ENCODE measurements around the gene HPCAL1. TPM values are rescaled to one million over a fixed set of nuclear protein-coding genes. Genes with fewer than 3 reads are reported as not detected.
A peak's percentile ranks its signal among the peaks of the same experiment; 100 is the strongest.

HPCAL1 gene
- total RNA-seq, 1 donor from 2014 or later, result 160 TPM

DNA sequence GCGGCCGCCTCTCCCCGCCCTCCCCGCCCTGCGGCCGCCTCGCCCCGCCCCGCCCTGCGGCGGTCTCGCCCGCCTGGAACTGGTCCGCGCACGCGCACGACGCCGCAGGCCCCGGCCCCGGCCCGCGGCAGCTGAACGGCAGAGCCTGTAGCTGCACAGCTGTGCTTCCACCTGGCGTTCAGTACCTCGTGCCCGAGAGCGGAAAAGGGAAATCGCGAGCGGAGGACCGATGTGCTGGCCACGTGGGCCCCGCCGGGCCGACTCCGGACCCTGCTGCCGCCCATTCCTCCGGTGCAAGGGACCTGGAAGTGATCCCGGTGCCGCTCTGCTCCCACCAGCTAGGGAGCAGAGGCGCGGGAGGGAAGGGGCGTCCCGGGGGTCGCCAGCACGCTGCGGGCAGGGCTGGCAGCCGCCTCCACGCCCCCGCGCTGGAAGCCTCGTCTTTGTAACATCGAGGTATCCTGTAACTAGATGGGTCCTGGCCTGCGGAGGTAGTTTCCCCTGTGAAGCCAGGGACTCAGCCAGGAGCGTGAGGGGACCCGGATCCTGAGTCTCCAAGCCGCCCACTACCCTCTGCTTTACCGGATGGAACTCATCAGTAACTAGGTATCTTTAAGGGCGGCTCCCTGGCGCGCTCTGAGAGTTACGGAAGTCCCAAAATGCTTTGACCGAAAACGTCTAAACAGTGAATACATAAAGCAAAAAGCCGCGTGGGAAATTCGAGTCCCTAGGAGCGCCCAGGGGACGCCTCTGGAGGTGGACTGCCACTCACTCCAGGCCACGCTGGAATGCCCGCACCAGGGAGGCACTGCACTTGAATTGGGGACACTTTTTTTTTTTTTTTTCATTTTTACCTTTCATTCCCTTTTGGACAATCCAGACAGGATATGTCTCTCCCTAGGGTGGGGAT, 146.1 kb downstream of the HPCAL1 start:
- ATAC-seq, result peak; percentile 0
- H3K4me3 ChIP-seq, result peak overlapping the region; percentile 69
- peak; percentile 96 for DNase-seq
- intact Hi-C loops (cut with DNase I), result no loop called here
- H3K27me3 ChIP-seq, result no peaks in the 10 kb centered on the region
- peak overlapping the region; percentile 88 for H3K27ac ChIP-seq
- H3K9me3 ChIP-seq, result no peaks in the 10 kb centered on the region
- peak; percentile 24 for TF ChIP-seq CTCF (IDR thresholded peaks at IDR 0.05)
- H3K36me3 ChIP-seq, result peaks cover 12% of the 10 kb centered on the region
- peaks cover 38% of the 10 kb centered on the region for H3K4me1 ChIP-seq

DNA sequence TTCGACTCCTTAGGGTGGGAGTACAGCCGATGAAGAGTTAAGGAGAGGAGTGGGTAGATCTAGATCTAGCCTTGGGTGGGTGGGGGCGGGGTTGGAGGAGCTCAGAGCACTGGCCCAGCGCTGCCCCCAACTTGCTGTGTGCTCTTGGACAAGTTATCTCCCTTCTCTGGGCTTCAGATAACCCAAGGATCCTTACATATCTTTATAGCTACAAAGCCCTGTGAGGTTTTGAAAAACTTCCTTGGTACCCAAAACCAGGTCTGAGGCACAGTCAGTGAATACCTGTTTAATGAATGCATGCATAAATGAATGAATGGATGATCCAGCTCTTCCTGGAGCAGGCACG, 146.8 kb downstream of the HPCAL1 start:
- no peak for TF ChIP-seq CTCF (IDR thresholded peaks at IDR 0.05)
- no peak for ATAC-seq
- Histone ChIP-seq H3K36me3 (peaks cover 6% of the 10 kb centered on the region), H3K4me1 (peaks cover 38% of the 10 kb centered on the region), H3K4me3 (peak overlapping the region; percentile 69), H3K27ac (peak overlapping the region; percentile 68), H3K9me3 (no peaks in the 10 kb centered on the region), H3K27me3 (no peaks in the 10 kb centered on the region)
- intact Hi-C loops (cut with DNase I), result no loop called here
- no peak for DNase-seq

GRCh38 chr2:10449838-10450691, 147.4 kb downstream of the HPCAL1 start:
- intact Hi-C loops (cut with DNase I), result no loop called here
- Histone ChIP-seq H3K4me1 (peaks cover 38% of the 10 kb centered on the region), H3K4me3 (peak overlapping the region; percentile 69), H3K9me3 (no peaks in the 10 kb centered on the region), H3K27ac (peak overlapping the region; percentile 68), H3K36me3 (peaks cover under 1% of the 10 kb centered on the region), H3K27me3 (no peaks in the 10 kb centered on the region)
- DNase-seq, result peak; percentile 77
- peak; percentile 2 for ATAC-seq
- TF ChIP-seq CTCF (IDR thresholded peaks at IDR 0.05), result no peak

DNA sequence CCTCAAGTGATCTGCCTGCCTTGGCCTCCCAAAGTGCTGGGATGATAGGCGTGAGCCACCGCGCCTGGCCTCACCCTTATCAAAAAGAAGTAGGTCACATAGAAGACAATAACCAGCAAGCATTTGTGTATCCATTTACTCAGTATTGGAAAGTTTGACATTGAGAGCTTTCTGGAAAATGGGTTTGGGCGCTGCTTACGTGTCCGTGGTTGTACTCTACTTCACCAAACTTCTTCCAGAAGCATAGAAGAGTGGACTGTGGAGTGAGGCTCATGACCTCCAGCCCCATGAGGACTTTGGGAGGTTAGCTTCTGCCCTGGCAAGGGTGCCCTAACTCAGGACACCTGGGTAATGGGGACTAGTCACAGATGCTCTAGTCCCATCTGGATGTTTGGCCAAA, 149.1 kb downstream of the HPCAL1 start:
- TF ChIP-seq CTCF (IDR thresholded peaks at IDR 0.05), result no peak
- no peak for ATAC-seq

DNA sequence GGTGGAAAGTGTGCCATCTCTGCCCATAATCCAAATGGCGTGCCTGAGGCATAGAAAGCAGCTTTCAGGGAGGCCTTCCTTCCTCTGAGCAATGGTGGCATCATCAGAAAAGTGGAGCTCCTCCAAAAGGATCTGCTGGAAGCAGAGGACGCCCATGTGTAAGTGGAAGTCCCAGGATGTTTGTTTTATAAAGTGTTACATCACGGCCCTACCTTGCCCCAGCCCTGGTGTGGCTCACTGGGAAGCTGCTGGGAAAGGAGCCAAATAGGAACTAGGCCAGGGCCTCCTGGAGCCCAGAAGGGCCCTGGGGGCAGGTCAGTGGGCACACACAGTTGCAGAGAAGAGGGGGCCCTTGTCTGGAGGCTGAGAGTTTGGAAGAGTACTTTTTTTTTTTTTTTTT, 149.6 kb downstream of the HPCAL1 start:
- Histone ChIP-seq H3K4me3 (no peak overlapping the region), H3K27ac (peak overlapping the region; percentile 53), H3K27me3 (no peaks in the 10 kb centered on the region), H3K36me3 (no peaks in the 10 kb centered on the region), H3K4me1 (peaks cover 19% of the 10 kb centered on the region), H3K9me3 (no peaks in the 10 kb centered on the region)
- intact Hi-C loops (cut with DNase I), result no loop called here
- TF ChIP-seq CTCF (IDR thresholded peaks at IDR 0.05), result no peak
- DNase-seq (peak; percentile 84), ATAC-seq (peak; percentile 23)

More for the DNA sequence above, 149.1 kb downstream of the HPCAL1 start:
- no peaks in the 10 kb centered on the region for H3K9me3 ChIP-seq
- no peaks in the 10 kb centered on the region for H3K27me3 ChIP-seq
- H3K27ac ChIP-seq, result peak overlapping the region; percentile 53
- no peak for DNase-seq
- no peaks in the 10 kb centered on the region for H3K36me3 ChIP-seq
- no peak overlapping the region for H3K4me3 ChIP-seq
- intact Hi-C loops (cut with DNase I), result no loop called here
- peaks cover 24% of the 10 kb centered on the region for H3K4me1 ChIP-seq
